ENCODE data around the gene MAGI2. TPM values are rescaled to one million over a fixed set of nuclear protein-coding genes. Genes with fewer than 3 reads are reported as not detected.

Gene MAGI2
- total RNA-seq, 1 experiment from 2014 or later, result 0.22 TPM

GRCh38 chr7:79302293-79302692 lies 151.2 kb downstream of the MAGI2 start:
- no peak overlapping the region for H3K4me3 ChIP-seq (replicated peaks in 1 of 2; ENCODE audit: low read depth in 1 of 2, low read length in 2 of 2)

More at GRCh38 chr7:79302293-79302692, 151.2 kb downstream of the MAGI2 start:
- no peak for DNase-seq (ENCODE audit: low read depth, low spot score)
- RAD21 ChIA-PET (ENCODE audit: low non-redundant PET in 1 of 2, low total read pairs in 2 of 2, uncharacterized antibody in 2 of 2, unreplicated experiment in 2 of 2), result no interaction called here
- no peaks in the 10 kb centered on the region for H3K27me3 ChIP-seq (ENCODE audit: insufficient read depth, low read length)
- H3K4me1 ChIP-seq (ENCODE audit: control insufficient read depth in 1 of 2, insufficient read depth in 2 of 2, low read length in 2 of 2), result no peaks in the 10 kb centered on the region
- TF ChIP-seq REST (IDR thresholded peaks at IDR 0.05; ENCODE audit: low read depth), result no peak
- TF ChIP-seq TCF7L2 (IDR thresholded peaks at IDR 0.05; ENCODE audit: borderline replicate concordance, extremely low read depth, insufficient read depth, insufficient read length), result no peak
- TF ChIP-seq MAX (IDR thresholded peaks at IDR 0.05), result no peak
- TF ChIP-seq EGR1 (IDR thresholded peaks at IDR 0.05; ENCODE audit: low read depth), result no peak
- TF ChIP-seq SRF (IDR thresholded peaks at IDR 0.05; ENCODE audit: low read depth), result no peak
- no peaks in the 10 kb centered on the region for H3K79me2 ChIP-seq (ENCODE audit: insufficient read depth, low read length)
- H3K9me2 ChIP-seq (ENCODE audit: insufficient read depth), result no peaks in the 10 kb centered on the region; the same call in 1 of the 2 replicates
- no peak overlapping the region for H3K27ac ChIP-seq (ENCODE audit: low read depth, low read length)
- CTCF ChIA-PET, result interaction anchor here (1.3 kb wide), 1 partner anchor 12 kb away, joined by 3 read pairs; no protein-coding TSS in a partner anchor
- POLR2A ChIA-PET, result interaction anchor here (0.6 kb wide), 1 partner anchor 21 kb away, joined by 3 read pairs; no protein-coding TSS in a partner anchor
- H3K4me2 ChIP-seq (ENCODE audit: low read length), result no peak overlapping the region
- 0 out of 2 replicates have a peak, but pooled peaks have one; percentile 50 for ATAC-seq
- BruUV-seq (replicated peaks), result no TSS peak
- intact Hi-C loops (cut with micrococcal nuclease), result no loop called here
- H3K9me3 ChIP-seq (ENCODE audit: control insufficient read depth in 1 of 2, insufficient read depth in 1 of 2, low read depth in 1 of 2, low read length in 2 of 2), result no peaks in the 10 kb centered on the region
- no peaks in the 10 kb centered on the region for H3K36me3 ChIP-seq (ENCODE audit: control insufficient read depth in 1 of 2, insufficient read depth in 2 of 2, low read length in 2 of 2)
- H3K9ac ChIP-seq (ENCODE audit: low read length), result no peak overlapping the region
- no peaks in the 10 kb centered on the region for H4K20me1 ChIP-seq (ENCODE audit: insufficient read depth)
- H2AFZ ChIP-seq (ENCODE audit: low read depth, low read length, poor library complexity, severe bottlenecking), result no peak overlapping the region
